Endothelial cell of umbilical vein (primary cell): ENCODE measurements around the gene PRDX5. TPM values are rescaled to one million over a fixed set of nuclear protein-coding genes. Genes with fewer than 3 reads are reported as not detected.

Experiments
- BruUV-seq: library from RNA; stranded (reverse); fragments of 400-500 nt; replicated peaks from 2 replicates; lab custom pipeline; 2021; lab: Mats Ljungman, UMichigan
- CTCF ChIA-PET: fragments of 300-600, 350-600 bp; sonication (Branson Sonifier 250); formaldehyde crosslinking; loops from one replicate; lab custom pipeline; 2021; ENCODE audit warnings: antibody characterized with exemption, inconsistent platforms; lab: Charles Lee
- POLR2A ChIA-PET: fragments of 300-600, 350-600 bp; sonication (Branson Sonifier 250); formaldehyde crosslinking; loops from one replicate; lab custom pipeline; 2021; ENCODE audit warnings: antibody characterized with exemption, inconsistent platforms; lab: Charles Lee
- DNase-seq: peaks from one replicate; pipeline ENCODE4 v3.0.0-alpha.2; 2011; ENCODE audit warnings: low read depth, low spot score
- FAIRE-seq: peaks from 2 replicates; lab custom pipeline; 2011; peaks lifted over from hg19 to GRCh38; lab: Jason Lieb, UNC
- H2AFZ ChIP-seq: 2 replicates; pipeline ENCODE4 v1.6.0; 2012; ENCODE audit warnings: low read depth, low read length, control low read depth, inconsistent platforms
- H3K27ac ChIP-seq: 2 replicates; pipeline ENCODE4 v1.5.1; 2011; ENCODE audit warnings: low read depth, mild to moderate bottlenecking, control low read depth, low read length, moderate library complexity; ENCODE audit not compliant: insufficient read depth
- H3K27me3 ChIP-seq, 2 experiments: 2 replicates each; pipeline versions ENCODE4 v1.6.0 to v1.6.1; 2011; ENCODE audit warnings: low read length in 2 of 2, mixed read lengths in 1 of 2; ENCODE audit not compliant: control insufficient read depth in 2 of 2, insufficient read depth in 2 of 2
- H3K36me3 ChIP-seq, 2 experiments: 2 replicates in 1 of 2; 3 replicates in 1 of 2; pipeline ENCODE4 v1.5.1; 2011; ENCODE audit warnings: low read length in 2 of 2, mild to moderate bottlenecking in 1 of 2, moderate library complexity in 1 of 2; ENCODE audit not compliant: control insufficient read depth in 2 of 2, insufficient read depth in 2 of 2; ENCODE audit errors: extremely low read depth in 1 of 2
- H3K4me1 ChIP-seq: 3 replicates; pipeline ENCODE4 v1.5.1; 2011; ENCODE audit warnings: mild to moderate bottlenecking, low read length; ENCODE audit not compliant: control insufficient read depth, insufficient read depth; ENCODE audit errors: extremely low read depth
- H3K4me2 ChIP-seq: 2 replicates; pipeline ENCODE4 v1.6.1; 2011; ENCODE audit warnings: low read length, control low read depth, mixed read lengths; ENCODE audit not compliant: insufficient read depth
- H3K4me3 ChIP-seq, 3 experiments: fragments of 200-600 bp in 1 of 3; sonication (generic), shearing (Covaris generic) in 1 of 3; replicated peaks in 1 of 3; 2 replicates each; pipeline ENCODE4 v1.5.1; 2011 to 2016; ENCODE audit warnings: control low read depth in 3 of 3, low read length in 3 of 3, mild to moderate bottlenecking in 2 of 3, inconsistent platforms in 1 of 3, low read depth in 1 of 3, moderate library complexity in 1 of 3; ENCODE audit not compliant: insufficient read depth in 1 of 3
- H3K79me2 ChIP-seq: 2 replicates; pipeline ENCODE4 v1.6.0; 2012; ENCODE audit warnings: low read length, inconsistent platforms; ENCODE audit not compliant: control insufficient read depth, insufficient read depth
- H3K9ac ChIP-seq: replicated peaks from 2 replicates; pipeline ENCODE3; 2011; ENCODE audit warnings: low read length, control low read depth; ENCODE audit not compliant: insufficient read depth; ENCODE audit errors: extremely low read depth
- H3K9me1 ChIP-seq: replicated peaks from 3 replicates; pipeline ENCODE4 v1.6.0; 2011; ENCODE audit warnings: mild to moderate bottlenecking, low read length; ENCODE audit not compliant: control insufficient read depth, insufficient read depth; ENCODE audit errors: extremely low read depth
- H3K9me3 ChIP-seq: replicated peaks from 2 replicates; pipeline ENCODE4 v1.5.1; 2012; ENCODE audit warnings: low read length, inconsistent platforms; ENCODE audit not compliant: control insufficient read depth, insufficient read depth
- H4K20me1 ChIP-seq: replicated peaks from 2 replicates; pipeline ENCODE3; 2011; ENCODE audit warnings: mild to moderate bottlenecking, low read length; ENCODE audit not compliant: control insufficient read depth, insufficient read depth; ENCODE audit errors: extremely low read depth
- FOS ChIP-seq: IDR thresholded peaks from 2 replicates; pipeline ENCODE4 v1.6.1; 2011; ENCODE audit warnings: mild to moderate bottlenecking, low read length, moderate library complexity, borderline replicate concordance; ENCODE audit not compliant: insufficient read depth
- JUN ChIP-seq: IDR thresholded peaks from 2 replicates; pipeline ENCODE4 v1.6.1; 2011; ENCODE audit warnings: borderline replicate concordance, low read depth; ENCODE audit not compliant: insufficient read length, insufficient read depth
- POLR2A ChIP-seq: IDR thresholded peaks from 2 replicates; pipeline ENCODE4 v1.6.1; 2012; ENCODE audit warnings: low read depth, mild to moderate bottlenecking, control low read depth, low read length
- POLR2AphosphoS5 ChIP-seq: IDR thresholded peaks from 2 replicates; pipeline ENCODE4 v1.6.1; 2012; ENCODE audit warnings: low read depth, mild to moderate bottlenecking, control low read depth, low read length, moderate library complexity; ENCODE audit not compliant: insufficient read depth
- dilution Hi-C: fragments of 300-500 bp; cut with MboI; formaldehyde crosslinking; loops from one replicate; pipeline ENCODE4 v1.15.0; 2019; ENCODE audit warnings: low sequenced_read_pairs; ENCODE audit not compliant: extremely low pct_ligation_motif_present
- intact Hi-C: fragments of 100-400 bp; cut with micrococcal nuclease; formaldehyde crosslinking; loops from one replicate; pipeline ENCODE4 v1.10.0; 2022
- polyA plus RNA-seq, 4 experiments: library from polyadenylated mRNA; depleted of rRNA in 3 of 4; stranded (reverse) in 3 of 4; unstranded in 1 of 4; fragments of >200 nt; gene quantifications; 2 replicates each; pipeline versions ENCODE4 v1.2.1 to v1.2.3, GENCODE V29; 2011 to 2012; ENCODE audit warnings: missing spikeins in 1 of 4
- total RNA-seq: library from RNA; stranded (reverse); gene quantifications from 2 replicates; pipeline ENCODE4 v1.2.3, GENCODE V29; 2021

Gene PRDX5
- total and polyA plus RNA-seq, 2 donors (not counting 3 experiments of a cell fraction or from before 2014, with no cell fraction given): 199 to 709 TPM

GRCh38 chr11:64358907-64359711, 41.2 kb downstream of the PRDX5 start, which contains the start of gene RPS6KA4:
Gene RPS6KA4 (plus strand): TSS chr11:64359162. CDS start chr11:64359236, 74 bp downstream.
- CTCF ChIA-PET: interaction anchor here (1.2 to 4.5 kb wide), 4 partner anchors 15 to 58 kb away, joined by 3 to 107 read pairs (median 10); partner anchors contain the start of genes PRDX5 and TRMT112
- DNase-seq: peak; percentile 60
- peak within 1 kb of the TSS; percentile 70 for H3K27ac ChIP-seq
- peaks cover 10% of the 10 kb centered on the region for H3K79me2 ChIP-seq
- dilution Hi-C loops (no loop called here), intact Hi-C loops (loop anchor here (1.0 to 5.0 kb wide), 2 partner anchors 41 to 117 kb away; partner anchors contain the start of genes FKBP2 and PRDX5)
- TF ChIP-seq FOS: peak; percentile 36
- TF ChIP-seq JUN: no peak
- peak; percentile 92 for TF ChIP-seq POLR2A
- peak; percentile 83 for TF ChIP-seq POLR2AphosphoS5
- peak within 1 kb of the TSS; percentile 57 for H3K4me2 ChIP-seq
- H4K20me1 ChIP-seq: no peaks in the 10 kb centered on the region
- H3K9ac ChIP-seq: peak within 1 kb of the TSS; percentile 44
- H3K4me3 ChIP-seq: peak within 1 kb of the TSS; percentile 11 to 91 (median 33)
- H3K9me3 ChIP-seq: no peaks in the 10 kb centered on the region
- POLR2A ChIA-PET: no interaction called here
- H3K27me3 ChIP-seq: no peaks in the 10 kb centered on the region
- FAIRE-seq: peak; percentile 60
- TSS peak; percentile 23 for BruUV-seq
- peak within 1 kb of the TSS; percentile 69 for H2AFZ ChIP-seq
- peaks cover 22% of the 10 kb centered on the region for H3K4me1 ChIP-seq
- H3K9me1 ChIP-seq: no peaks in the 10 kb centered on the region
- peaks cover 5 to 15% of the 10 kb centered on the region in 2 experiments for H3K36me3 ChIP-seq
